HepG2 (cell line): ENCODE measurements around the gene ZBED1. TPM values are rescaled to one million over a fixed set of nuclear protein-coding genes. Genes with fewer than 3 reads are reported as not detected.
"Not testable (repeated sequence)": the region's sequence is repeated elsewhere in the genome, so short reads cannot be mapped to it uniquely, and the experiment has no call there.

Source experiments
- ATAC-seq: fragments of 200-7000 bp; cut with Tn5 transposase; 3 replicates; pipeline ENCODE4 v1.9.1; 2020; ENCODE audit warnings: mild to moderate bottlenecking, moderate library complexity
- BruUV-seq: library from RNA; stranded (reverse); fragments of 400-500 nt; replicated peaks from 2 replicates; lab custom pipeline; 2021; lab: Mats Ljungman, UMichigan
- CTCF ChIA-PET: fragments of 300-600 bp; formaldehyde crosslinking; extraction: SDS; loops from one replicate; lab custom pipeline; 2021; ENCODE audit warnings: low total read pairs, inconsistent platforms, low intra/inter-chr PET ratio; lab: Yijun Ruan, JAX
- POLR2A ChIA-PET: fragments of 350-600 bp; sonication (Branson Sonifier 250); formaldehyde crosslinking; loops from one replicate; lab custom pipeline; 2020; ENCODE audit warnings: antibody characterized with exemption, inconsistent platforms; lab: Yijun Ruan, JAX
- DNase-seq: peaks from one replicate; pipeline ENCODE4 v3.0.0-alpha.2; 2015; ENCODE audit warnings: low spot score
- FAIRE-seq: peaks from 3 replicates; lab custom pipeline; 2011; peaks lifted over from hg19 to GRCh38; lab: Jason Lieb, UNC
- H2AFZ ChIP-seq: one replicate; pipeline ENCODE4 v1.6.1; 2011; ENCODE audit warnings: low read length, inconsistent platforms
- H3K27ac ChIP-seq: fragments of 300-600 bp; 3 replicates; pipeline ENCODE4 v1.8.0; 2011; ENCODE audit warnings: mixed run types, mild to moderate bottlenecking, mixed read lengths, low read length, inconsistent platforms; ENCODE audit not compliant: insufficient read depth; ENCODE audit errors: extremely low read length
- H3K27me3 ChIP-seq, 2 experiments: fragments of 200-600 bp in 1 of 2; 2 replicates in 1 of 2; 3 replicates in 1 of 2; pipeline versions ENCODE4 v1.6.0 to v1.8.0; 2011; ENCODE audit warnings: low read length in 2 of 2, mild to moderate bottlenecking in 2 of 2, moderate library complexity in 2 of 2, inconsistent platforms in 1 of 2; ENCODE audit not compliant: insufficient read depth in 2 of 2, control insufficient read depth in 1 of 2
- H3K36me3 ChIP-seq, 2 experiments: fragments of 200-600 bp in 1 of 2; replicated peaks in 1 of 2; 2 replicates in 1 of 2; 3 replicates in 1 of 2; pipeline versions ENCODE4 v1.5.1 to v1.8.0; 2011; ENCODE audit warnings: low read length in 2 of 2, inconsistent platforms in 1 of 2; ENCODE audit not compliant: insufficient read depth in 2 of 2, control insufficient read depth in 1 of 2
- H3K4me1 ChIP-seq: 2 replicates; pipeline ENCODE4 v1.5.1; 2012; ENCODE audit warnings: low read length, inconsistent platforms; ENCODE audit not compliant: insufficient read depth
- H3K4me2 ChIP-seq: 2 replicates; pipeline ENCODE4 v1.6.0; 2011; ENCODE audit warnings: low read depth, low read length, inconsistent platforms
- H3K4me3 ChIP-seq, 3 experiments: fragments of 200-600 bp in 1 of 3; sonication (generic), shearing (Covaris generic) in 1 of 3; replicated peaks in 1 of 3; 2 replicates each; pipeline ENCODE4 v1.5.1; 2011 to 2016; ENCODE audit warnings: low read length in 3 of 3, inconsistent platforms in 2 of 3, low read depth in 2 of 3, mild to moderate bottlenecking in 2 of 3, control low read depth in 1 of 3, mixed read lengths in 1 of 3; ENCODE audit not compliant: insufficient read depth in 1 of 3
- H3K79me2 ChIP-seq: one replicate; pipeline ENCODE4 v1.6.1; 2011; ENCODE audit warnings: low read length, inconsistent platforms; ENCODE audit not compliant: insufficient read depth
- H3K9ac ChIP-seq: 2 replicates; pipeline ENCODE4 v1.6.0; 2011; ENCODE audit warnings: mild to moderate bottlenecking, low read depth, low read length, inconsistent platforms; ENCODE audit not compliant: insufficient read depth
- H3K9me3 ChIP-seq: 2 replicates; pipeline ENCODE4 v1.5.1; 2012; ENCODE audit warnings: mild to moderate bottlenecking, low read length
- H4K20me1 ChIP-seq: 2 replicates; pipeline ENCODE4 v1.6.0; 2011; ENCODE audit warnings: inconsistent platforms, mild to moderate bottlenecking, low read length, moderate library complexity; ENCODE audit not compliant: insufficient read depth
- ATF4 ChIP-seq, 2 experiments: fragments of 450-650 bp in 1 of 2; sonication (generic) in 1 of 2; formaldehyde crosslinking; IDR thresholded peaks; 2 replicates each; pipeline versions ENCODE4 v1.5.0 to v1.8.0; 2020 to 2022; ENCODE audit warnings: mild to moderate bottlenecking in 1 of 2, missing genetic modification reagents in 1 of 2
- CEBPG ChIP-seq: IDR thresholded peaks from 2 replicates; pipeline ENCODE4 v1.6.1; 2016
- WGBS: methylation state at CpG from one replicate; pipeline ENCODE4 v1.1.6; 2017; ENCODE audit warnings: low lambda C conversion rate; 5-methylcytosine and 5-hydroxymethylcytosine counted together
- in situ Hi-C: cut with HindIII; loops from 2 replicates; pipeline ENCODE4 v1.10.0; 2017; ENCODE audit warnings: low pct_unique_long_range_greater_than_20kb; ENCODE audit not compliant: extremely low pct_ligation_motif_present
- intact Hi-C: fragments of 100-400 bp; cut with micrococcal nuclease; formaldehyde crosslinking; loops from one replicate; pipeline ENCODE4 v1.10.0; 2022; ENCODE audit not compliant: unreplicated experiment
- polyA plus RNA-seq, 8 experiments: library from polyadenylated mRNA; depleted of rRNA in 3 of 8; stranded (reverse) in 7 of 8; unstranded in 1 of 8; fragments of >200 nt; fragmentation: Illumina TruSeq in 4 of 8; extraction: Trizol in 4 of 8; gene quantifications; 2 replicates each; pipeline versions ENCODE4 v1.2.1 to v1.2.3, GENCODE V29; 2011 to 2016; ENCODE audit warnings: low read depth in 4 of 8, missing spikeins in 1 of 8, mixed read lengths in 1 of 8; ENCODE audit not compliant: insufficient read depth in 1 of 8
- total RNA-seq, 5 experiments: library from RNA; depleted of rRNA; stranded (reverse); fragments of >200 nt; fragmentation: Illumina TruSeq; extraction: Trizol; gene quantifications; 2 replicates each; pipeline ENCODE4 v1.2.3, GENCODE V29; 2016; ENCODE audit warnings: low read depth in 1 of 5
- TF ChIP-seq, protein P1 (sequence below): sonication (generic); formaldehyde crosslinking; IDR thresholded peaks from 2 replicates; pipeline ENCODE4 v1.5.0; 2020; ENCODE audit warnings: mild to moderate bottlenecking, missing genetic modification reagents
- TF ChIP-seq, protein P2 (sequence below), 2 experiments: fragments of 450-650 bp in 1 of 2; sonication (generic) in 1 of 2; formaldehyde crosslinking in 1 of 2; IDR thresholded peaks; 2 replicates each; pipeline versions ENCODE4 v1.6.1 to v1.8.0; 2016 to 2022; ENCODE audit warnings: antibody characterized with exemption in 1 of 2, mild to moderate bottlenecking in 1 of 2, missing genetic modification reagents in 1 of 2

The ZBED1 gene
- total and polyA plus RNA-seq, 2 of the 13 experiments (the other 11 are each of a cell fraction or from before 2014, with no cell fraction given), result 20.0 to 29.8 TPM

DNA sequence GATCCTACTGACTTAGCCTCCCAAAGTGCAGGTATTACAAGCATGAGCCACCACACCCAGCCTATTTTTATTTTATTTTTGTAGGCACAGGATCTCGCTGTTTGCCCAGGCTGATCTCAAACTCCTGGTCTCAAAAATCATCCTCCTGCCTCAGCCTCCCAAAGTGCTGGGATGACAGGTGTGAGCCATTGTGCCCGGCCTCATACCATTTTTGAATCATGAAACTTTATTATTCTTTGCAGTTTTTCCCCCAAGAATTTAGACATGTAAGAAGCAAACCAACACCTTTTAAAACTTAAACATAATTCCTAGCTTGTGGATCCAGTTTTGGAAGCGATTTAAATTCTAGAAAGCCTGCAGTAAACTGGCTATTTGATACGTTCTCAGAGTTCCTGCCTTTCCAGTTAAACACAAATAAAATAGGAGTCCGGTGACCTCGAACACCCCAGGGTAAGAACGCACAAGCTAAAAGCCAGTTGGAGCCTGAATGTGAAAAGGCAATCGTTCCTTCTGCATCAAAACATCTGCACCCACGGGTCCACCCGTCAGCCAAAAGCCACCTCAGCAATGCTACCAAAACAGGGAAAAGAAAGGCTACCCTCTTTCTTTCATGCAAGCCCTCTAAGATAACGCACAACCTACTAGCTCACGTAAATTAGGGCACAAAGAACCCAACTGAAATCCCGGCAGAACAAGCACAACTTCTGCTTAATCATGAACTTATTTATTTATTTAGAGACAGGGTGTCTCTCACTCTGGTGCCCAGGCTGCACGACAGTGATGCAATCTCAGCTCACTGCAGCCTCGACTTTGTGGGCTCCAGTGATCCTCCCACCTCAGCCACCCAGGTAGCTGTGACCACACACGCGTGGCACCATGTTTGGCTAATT is 39.7 kb downstream of the ZBED1 start:
- H3K36me3 ChIP-seq, ATAC-seq, in situ Hi-C loops, H3K27ac ChIP-seq, H3K27me3 ChIP-seq, H3K9ac ChIP-seq, H3K4me3 ChIP-seq, POLR2A ChIA-PET, FAIRE-seq, H3K4me1 ChIP-seq, H3K4me2 ChIP-seq, H4K20me1 ChIP-seq, H2AFZ ChIP-seq, BruUV-seq, DNase-seq, intact Hi-C loops, H3K9me3 ChIP-seq, CTCF ChIA-PET: not testable (repeated sequence)
- WGBS, result 72% methylated on average over 16 of the region's 17 CpGs
- H3K79me2 ChIP-seq, result peaks cover 14% of the 10 kb centered on the region
- TF ChIP-seq, protein P1, sequence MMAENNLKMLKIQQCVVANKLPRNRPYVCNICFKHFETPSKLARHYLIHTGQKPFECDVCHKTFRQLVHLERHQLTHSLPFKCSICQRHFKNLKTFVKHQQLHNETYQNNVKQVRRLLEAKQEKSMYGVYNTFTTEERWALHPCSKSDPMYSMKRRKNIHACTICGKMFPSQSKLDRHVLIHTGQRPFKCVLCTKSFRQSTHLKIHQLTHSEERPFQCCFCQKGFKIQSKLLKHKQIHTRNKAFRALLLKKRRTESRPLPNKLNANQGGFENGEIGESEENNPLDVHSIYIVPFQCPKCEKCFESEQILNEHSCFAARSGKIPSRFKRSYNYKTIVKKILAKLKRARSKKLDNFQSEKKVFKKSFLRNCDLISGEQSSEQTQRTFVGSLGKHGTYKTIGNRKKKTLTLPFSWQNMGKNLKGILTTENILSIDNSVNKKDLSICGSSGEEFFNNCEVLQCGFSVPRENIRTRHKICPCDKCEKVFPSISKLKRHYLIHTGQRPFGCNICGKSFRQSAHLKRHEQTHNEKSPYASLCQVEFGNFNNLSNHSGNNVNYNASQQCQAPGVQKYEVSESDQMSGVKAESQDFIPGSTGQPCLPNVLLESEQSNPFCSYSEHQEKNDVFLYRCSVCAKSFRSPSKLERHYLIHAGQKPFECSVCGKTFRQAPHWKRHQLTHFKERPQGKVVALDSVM, result peak; percentile 59; the same call in 1 of the 2 replicates
- TF ChIP-seq CEBPG (CRISPR knock-in tag) (peak; percentile 48; the same call in 1 of the 2 replicates), ATF4 (CRISPR knock-in tag; IDR thresholded peaks at IDR 0.05) (0 out of 4 replicates have a peak, but pooled peaks of 1 of the 2 experiments have one; percentile 17)
- TF ChIP-seq, protein P2, sequence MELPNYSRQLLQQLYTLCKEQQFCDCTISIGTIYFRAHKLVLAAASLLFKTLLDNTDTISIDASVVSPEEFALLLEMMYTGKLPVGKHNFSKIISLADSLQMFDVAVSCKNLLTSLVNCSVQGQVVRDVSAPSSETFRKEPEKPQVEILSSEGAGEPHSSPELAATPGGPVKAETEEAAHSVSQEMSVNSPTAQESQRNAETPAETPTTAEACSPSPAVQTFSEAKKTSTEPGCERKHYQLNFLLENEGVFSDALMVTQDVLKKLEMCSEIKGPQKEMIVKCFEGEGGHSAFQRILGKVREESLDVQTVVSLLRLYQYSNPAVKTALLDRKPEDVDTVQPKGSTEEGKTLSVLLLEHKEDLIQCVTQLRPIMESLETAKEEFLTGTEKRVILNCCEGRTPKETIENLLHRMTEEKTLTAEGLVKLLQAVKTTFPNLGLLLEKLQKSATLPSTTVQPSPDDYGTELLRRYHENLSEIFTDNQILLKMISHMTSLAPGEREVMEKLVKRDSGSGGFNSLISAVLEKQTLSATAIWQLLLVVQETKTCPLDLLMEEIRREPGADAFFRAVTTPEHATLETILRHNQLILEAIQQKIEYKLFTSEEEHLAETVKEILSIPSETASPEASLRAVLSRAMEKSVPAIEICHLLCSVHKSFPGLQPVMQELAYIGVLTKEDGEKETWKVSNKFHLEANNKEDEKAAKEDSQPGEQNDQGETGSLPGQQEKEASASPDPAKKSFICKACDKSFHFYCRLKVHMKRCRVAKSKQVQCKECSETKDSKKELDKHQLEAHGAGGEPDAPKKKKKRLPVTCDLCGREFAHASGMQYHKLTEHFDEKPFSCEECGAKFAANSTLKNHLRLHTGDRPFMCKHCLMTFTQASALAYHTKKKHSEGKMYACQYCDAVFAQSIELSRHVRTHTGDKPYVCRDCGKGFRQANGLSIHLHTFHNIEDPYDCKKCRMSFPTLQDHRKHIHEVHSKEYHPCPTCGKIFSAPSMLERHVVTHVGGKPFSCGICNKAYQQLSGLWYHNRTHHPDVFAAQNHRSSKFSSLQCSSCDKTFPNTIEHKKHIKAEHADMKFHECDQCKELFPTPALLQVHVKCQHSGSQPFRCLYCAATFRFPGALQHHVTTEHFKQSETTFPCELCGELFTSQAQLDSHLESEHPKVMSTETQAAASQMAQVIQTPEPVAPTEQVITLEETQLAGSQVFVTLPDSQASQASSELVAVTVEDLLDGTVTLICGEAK (IDR thresholded peaks at IDR 0.05), result not testable (repeated sequence)
- TF ChIP-seq, protein P2 (CRISPR knock-in tag; IDR thresholded peaks at IDR 0.05), result peak; percentile 54
